Type B pancreatic cell (in vitro differentiated cells): Measurements from ENCODE around the gene TMSB15B. TPM values are rescaled to one million over a fixed set of nuclear protein-coding genes. Genes with fewer than 3 reads are reported as not detected.
"Not testable (repeated sequence)": the region's sequence is repeated elsewhere in the genome, so short reads cannot be mapped to it uniquely, and the experiment has no call there.

ENCODE experiments used
- DNase-seq: peaks from one replicate; pipeline ENCODE4 v3.0.0; 2021; ENCODE audit warnings: mixed read lengths; ENCODE audit not compliant: unreplicated experiment; ENCODE audit errors: extremely low spot score
- H3K27ac Mint-ChIP-seq: 2 replicates; pipeline ENCODE4 v1.8.0; 2021; ENCODE audit warnings: mild to moderate bottlenecking, mixed read lengths
- H3K27me3 Mint-ChIP-seq: 2 replicates; pipeline ENCODE4 v1.8.0; 2021; ENCODE audit warnings: mixed read lengths
- H3K36me3 Mint-ChIP-seq: 2 replicates; pipeline ENCODE4 v1.8.0; 2021; ENCODE audit warnings: mixed read lengths
- H3K4me1 Mint-ChIP-seq: one replicate; pipeline ENCODE4 v1.8.0; 2021; ENCODE audit warnings: mixed read lengths; ENCODE audit not compliant: unreplicated experiment
- H3K4me3 Mint-ChIP-seq: 2 replicates; pipeline ENCODE4 v1.8.0; 2021; ENCODE audit warnings: mild to moderate bottlenecking, mixed read lengths
- H3K9me3 Mint-ChIP-seq: 2 replicates; pipeline ENCODE4 v1.8.0; 2021; ENCODE audit warnings: mixed read lengths
- CTCF ChIP-seq: fragments of 200-600 bp; sonication (generic); conservative IDR thresholded peaks from 2 replicates; pipeline ENCODE4 v1.5.0; 2021; ENCODE audit warnings: antibody characterized with exemption, mild to moderate bottlenecking
- total RNA-seq: library from RNA; stranded (reverse); gene quantifications from 2 replicates; pipeline ENCODE4 v1.2.1, GENCODE V29; 2021; ENCODE audit warnings: low replicate concordance

The TMSB15B gene
- total RNA-seq, 1 donor from 2014 or later: 23.0 TPM

GRCh38 chrX:103927030-103927429 is 35.4 kb upstream of the TMSB15B start:
- H3K9me3 Mint-ChIP-seq: no peaks in the 10 kb centered on the region
- DNase-seq: no peak
- TF ChIP-seq CTCF: no peak
- no peak overlapping the region for H3K4me3 Mint-ChIP-seq
- no peaks in the 10 kb centered on the region for H3K4me1 Mint-ChIP-seq
- H3K27ac Mint-ChIP-seq: no peak overlapping the region
- H3K27me3 Mint-ChIP-seq: no peaks in the 10 kb centered on the region
- H3K36me3 Mint-ChIP-seq: peaks cover 11% of the 10 kb centered on the region

GRCh38 chrX:103927633-103928032 is 34.8 kb upstream of the TMSB15B start:
- Mint-ChIP-seq H3K9me3 (no peaks in the 10 kb centered on the region), H3K4me1 (no peaks in the 10 kb centered on the region), H3K27ac (no peak overlapping the region), H3K36me3 (peaks cover 11% of the 10 kb centered on the region), H3K4me3 (no peak overlapping the region), H3K27me3 (no peaks in the 10 kb centered on the region)
- no peak for TF ChIP-seq CTCF
- DNase-seq: no peak

- no peak overlapping the region for H3K27ac Mint-ChIP-seq
- no peaks in the 10 kb centered on the region for H3K9me3 Mint-ChIP-seq
- DNase-seq: no peak
- peaks cover 4% of the 10 kb centered on the region for H3K36me3 Mint-ChIP-seq
- H3K27me3 Mint-ChIP-seq: no peaks in the 10 kb centered on the region
- no peak overlapping the region for H3K4me3 Mint-ChIP-seq
- TF ChIP-seq CTCF: no peak
- H3K4me1 Mint-ChIP-seq: no peaks in the 10 kb centered on the region
Measured at GRCh38 chrX:103932133-103932532, 30.3 kb upstream of the TMSB15B start.

- not testable (repeated sequence) for H3K27me3 Mint-ChIP-seq, H3K27ac Mint-ChIP-seq, H3K9me3 Mint-ChIP-seq, H3K36me3 Mint-ChIP-seq, DNase-seq, H3K4me1 Mint-ChIP-seq, H3K4me3 Mint-ChIP-seq
Measured at GRCh38 chrX:103940257-103940656, 22.2 kb upstream of the TMSB15B start.

GRCh38 chrX:103941201-103941975 is 21.0 kb upstream of the TMSB15B start:
- Mint-ChIP-seq H3K4me1 (no peaks in the 10 kb centered on the region), H3K36me3 (no peaks in the 10 kb centered on the region), H3K9me3 (no peaks in the 10 kb centered on the region)

More at GRCh38 chrX:103941201-103941975, 21.0 kb upstream of the TMSB15B start:
- Mint-ChIP-seq H3K27me3 (no peaks in the 10 kb centered on the region), H3K27ac (no peak overlapping the region), H3K4me3 (no peak overlapping the region)
- TF ChIP-seq CTCF: peak; percentile 68
- no peak for DNase-seq
